ENCODE results near the gene PRDX3. TPM values are rescaled to one million over a fixed set of nuclear protein-coding genes. Genes with fewer than 3 reads are reported as not detected.

Gene PRDX3
- 138 TPM for polyA plus RNA-seq (2013, experiment 1 of 2; ENCODE audit: insufficient read length)
- 147 TPM for polyA plus RNA-seq (2013, experiment 2 of 2; ENCODE audit: insufficient read length)

GRCh38 chr10:119178372-119179119 is at the start of gene PRDX3:
TSS of gene PRDX3 (minus strand) at chr10:119178812. CDS start at chr10:119178790, 22 bp downstream.
- peak; percentile 94 for DNase-seq

DNA sequence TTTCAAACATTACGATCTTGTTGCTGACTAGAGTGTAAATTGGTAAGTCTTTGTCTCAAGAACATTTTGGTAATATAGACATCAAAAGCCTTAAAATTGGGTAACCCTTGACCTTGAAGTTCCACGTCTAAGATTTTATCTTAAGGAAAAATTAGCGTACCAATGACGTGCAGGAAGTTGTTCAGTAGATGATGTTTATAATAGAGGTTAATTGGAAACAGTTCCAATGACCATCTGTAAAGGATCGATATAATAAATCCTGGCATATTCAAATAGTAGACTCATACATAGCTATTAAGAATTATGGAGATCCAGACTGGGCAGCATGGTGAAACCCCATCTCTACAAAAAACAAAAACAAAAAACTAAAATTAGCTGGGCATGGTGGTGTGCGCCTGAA is 49.2 kb upstream of the PRDX3 start:
- no peak for DNase-seq

GRCh38 chr10:119225083-119225658 is 46.6 kb upstream of the PRDX3 start:
- no peak for DNase-seq

DNA sequence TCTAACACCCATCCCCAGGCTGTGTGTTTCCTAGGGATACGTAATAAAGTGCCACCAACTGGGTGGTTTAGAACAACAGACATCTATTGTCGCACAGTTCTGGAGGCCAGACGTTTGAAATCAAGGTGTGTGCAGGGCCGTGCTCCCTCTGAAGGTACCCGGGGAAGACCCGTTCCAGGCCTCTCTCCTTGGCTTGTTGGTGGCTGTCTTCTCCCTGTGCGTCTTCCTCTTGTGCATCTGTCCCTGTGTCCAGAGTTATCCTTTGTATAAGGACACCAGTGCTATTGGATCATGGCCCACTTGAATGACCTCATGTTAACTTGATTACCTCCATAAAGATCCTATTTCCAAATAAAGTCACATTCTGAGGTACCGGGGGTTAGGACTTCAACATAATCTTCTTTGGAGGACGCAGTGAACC is 44.4 kb upstream of the PRDX3 start:
- no peak for DNase-seq

GRCh38 chr10:119222537-119222936 is 43.9 kb upstream of the PRDX3 start:
- no peak for DNase-seq

- DNase-seq, result peak; percentile 15
Observed at GRCh38 chr10:119221666-119222065, 43.1 kb upstream of the PRDX3 start.

DNA sequence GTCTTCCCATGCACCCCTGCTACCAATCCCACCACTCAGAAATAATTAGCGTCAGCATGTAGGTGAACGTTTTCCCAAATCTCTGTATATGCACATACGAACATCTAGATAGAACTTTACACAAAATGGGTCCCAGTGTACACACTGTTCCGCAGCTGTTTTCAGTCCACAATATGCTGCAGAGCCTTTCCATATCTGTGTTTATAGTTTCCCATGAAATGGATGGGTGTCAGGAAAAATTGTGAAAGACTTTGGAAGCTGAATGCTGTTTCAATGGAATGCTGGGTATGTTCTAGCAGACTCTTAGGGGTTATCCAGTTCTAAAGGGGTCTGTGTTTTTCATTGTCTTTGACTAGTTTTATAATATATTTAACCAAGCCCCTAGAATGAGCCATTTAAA is 42.6 kb upstream of the PRDX3 start:
- DNase-seq, result peak; percentile 66

GRCh38 chr10:119219871-119220270 is 41.3 kb upstream of the PRDX3 start:
- DNase-seq, result peak; percentile 62

DNA sequence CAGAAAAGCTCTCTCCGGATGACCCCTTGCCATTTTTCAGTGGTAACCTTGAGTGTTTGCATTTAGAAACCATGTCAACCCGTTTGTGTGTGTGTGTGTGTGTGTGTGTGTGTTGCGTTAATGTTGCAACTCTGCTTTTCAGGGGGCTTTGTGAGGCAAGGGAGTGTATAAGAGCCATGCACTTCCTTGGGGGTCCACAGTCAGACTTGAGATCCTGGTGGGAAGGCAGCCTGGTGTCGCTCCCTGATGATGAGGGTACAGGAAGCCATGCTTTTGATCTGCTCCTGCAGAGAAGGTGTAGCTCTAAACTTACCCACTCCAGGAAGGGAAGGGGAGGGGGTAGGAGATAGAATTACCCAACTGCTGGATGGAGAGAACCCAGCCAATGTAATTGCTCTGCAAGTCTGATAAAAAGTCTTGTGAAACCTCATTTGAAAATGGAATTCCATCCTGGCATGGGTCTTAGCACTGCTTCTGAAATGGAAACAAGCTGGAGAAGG is 39.4 kb upstream of the PRDX3 start:
- peak; percentile 19 for DNase-seq

DNA sequence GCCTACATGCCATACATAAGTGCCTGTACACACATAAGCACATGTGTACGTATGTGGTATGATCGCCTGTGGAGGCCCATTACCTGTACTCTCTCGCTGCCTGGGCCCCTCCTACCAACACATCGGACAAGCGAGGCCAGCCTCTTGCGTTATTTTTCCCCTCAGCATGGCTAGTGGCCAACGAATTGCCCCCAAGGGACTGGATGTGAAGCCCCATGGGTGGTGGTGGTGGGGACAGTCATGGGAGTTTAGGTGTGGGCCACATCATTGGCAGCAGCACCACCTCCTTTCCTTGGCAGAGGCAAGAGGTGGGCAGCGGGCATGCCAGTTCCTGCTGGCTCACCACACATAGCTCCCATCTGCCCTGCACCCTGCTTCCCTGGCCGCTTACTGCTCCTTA is 38.8 kb upstream of the PRDX3 start:
- no peak for DNase-seq

DNA sequence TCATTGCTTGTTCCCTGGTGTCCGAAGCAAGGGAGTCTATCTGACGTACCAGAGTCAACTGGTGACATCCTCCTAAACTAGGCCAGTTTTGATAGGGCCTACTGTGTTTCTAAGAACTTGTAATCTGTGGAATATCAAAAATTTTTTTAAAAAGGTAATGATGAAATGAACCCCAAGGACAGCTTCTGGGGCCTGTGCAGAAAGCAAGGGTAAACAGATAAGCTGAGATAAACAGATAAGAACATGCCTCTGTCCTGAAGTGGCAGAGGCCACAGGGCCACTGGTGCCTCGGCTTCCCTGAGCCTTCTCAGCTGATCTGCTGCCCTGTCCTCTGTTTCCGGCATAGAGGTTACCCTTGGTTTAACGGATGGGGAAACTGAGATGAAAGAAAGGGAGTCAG is 37.5 kb upstream of the PRDX3 start:
- DNase-seq, result no peak

- DNase-seq, result no peak
Observed at GRCh38 chr10:119215371-119215770, 36.8 kb upstream of the PRDX3 start.

DNA sequence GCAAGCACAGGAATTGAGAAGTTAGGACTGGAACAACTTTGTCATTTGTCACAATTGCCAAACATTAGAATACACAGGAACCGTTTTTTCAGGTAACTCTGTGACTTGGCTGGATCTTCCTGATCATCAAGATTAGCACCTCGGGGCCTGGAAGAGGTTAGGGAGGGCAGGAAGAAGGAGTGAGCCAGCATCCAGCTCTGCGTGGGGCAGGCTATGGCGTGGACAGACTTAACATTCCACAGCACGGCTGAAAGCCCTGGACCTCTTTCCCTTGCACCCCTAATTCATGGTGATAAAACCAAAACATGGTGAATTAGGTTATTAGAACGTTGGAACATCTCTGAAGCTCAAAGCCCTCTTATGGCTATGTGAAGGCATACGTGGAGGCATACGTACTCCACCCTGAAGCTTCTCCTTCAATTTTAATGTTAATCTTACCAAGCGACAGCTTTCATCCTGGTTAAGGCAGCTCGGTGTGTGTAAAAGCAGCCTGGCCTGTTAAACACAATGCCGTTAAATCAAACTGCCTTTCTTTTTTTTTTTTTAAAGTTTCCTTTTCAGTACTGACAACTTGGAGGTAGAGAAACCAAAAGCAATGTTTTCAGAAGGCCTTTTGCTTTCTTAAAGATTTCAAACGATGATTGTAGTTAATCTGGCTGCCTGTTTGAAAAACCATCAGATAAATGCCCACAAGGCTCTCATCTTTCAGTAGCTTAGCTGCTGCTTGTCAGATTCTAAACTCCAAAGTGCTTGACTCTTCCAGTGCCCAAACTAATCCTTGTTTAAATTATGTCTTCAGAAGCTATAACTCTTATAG is 33.2 kb upstream of the PRDX3 start:
- DNase-seq, result no peak

GRCh38 chr10:119211176-119211575 is 32.6 kb upstream of the PRDX3 start:
- DNase-seq, result peak; percentile 81

- DNase-seq, result no peak
Observed at GRCh38 chr10:119210633-119211032, 32.0 kb upstream of the PRDX3 start.

- DNase-seq, result peak; percentile 73
Observed at GRCh38 chr10:119209736-119210355, 31.2 kb upstream of the PRDX3 start.

GRCh38 chr10:119209035-119209735 is 30.6 kb upstream of the PRDX3 start:
- peak; percentile 70 for DNase-seq

DNA sequence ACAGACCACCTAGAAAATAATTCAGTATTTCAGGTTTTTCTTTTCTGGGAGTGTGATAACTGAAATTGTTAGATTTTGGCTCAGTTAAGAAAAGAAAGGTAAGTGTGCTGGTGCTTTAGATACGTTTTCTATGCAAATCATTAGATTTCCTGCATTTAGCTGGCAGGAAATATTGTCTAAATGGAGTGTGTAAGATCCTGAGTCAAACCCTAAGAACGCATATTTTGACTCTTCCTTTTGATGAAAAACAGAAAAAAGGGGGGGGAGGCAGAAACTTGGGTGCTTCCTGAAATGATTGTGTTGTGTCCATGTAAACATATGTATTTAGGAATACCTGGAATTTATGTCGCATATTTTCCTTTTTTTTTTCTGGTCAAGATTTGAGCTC is 29.9 kb upstream of the PRDX3 start:
- DNase-seq, result peak; percentile 47

- DNase-seq, result peak; percentile 60
Observed at GRCh38 chr10:119207713-119208552, 29.3 kb upstream of the PRDX3 start.

DNA sequence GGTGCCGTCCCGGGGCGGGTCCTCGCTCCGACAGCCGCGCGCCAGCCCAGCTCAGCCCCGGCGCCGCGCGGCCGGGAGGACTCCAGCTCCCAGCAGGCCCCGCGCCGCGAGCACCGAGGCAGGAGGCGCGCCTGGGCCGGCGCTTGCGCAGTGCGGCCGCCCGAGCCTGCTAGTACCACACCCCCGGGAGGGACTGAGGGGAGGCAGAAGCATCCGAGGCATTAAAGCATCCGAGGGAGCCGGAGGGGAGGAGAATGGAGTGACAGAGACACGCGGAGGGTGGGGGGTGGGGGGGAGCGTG is 28.7 kb upstream of the PRDX3 start, which contains the start of gene GRK5:
Gene GRK5, plus strand, starts transcription at position 206 of the 301 bp plus-strand sequence. CDS start 347 bp downstream, outside the sequence.
- peak; percentile 99 for DNase-seq
